ENCODE results near the gene PLCD1.
"Not testable (repeated sequence)": the region's sequence is repeated elsewhere in the genome, so short reads cannot be mapped to it uniquely, and the experiment has no call there.

PLCD1 gene

DNA sequence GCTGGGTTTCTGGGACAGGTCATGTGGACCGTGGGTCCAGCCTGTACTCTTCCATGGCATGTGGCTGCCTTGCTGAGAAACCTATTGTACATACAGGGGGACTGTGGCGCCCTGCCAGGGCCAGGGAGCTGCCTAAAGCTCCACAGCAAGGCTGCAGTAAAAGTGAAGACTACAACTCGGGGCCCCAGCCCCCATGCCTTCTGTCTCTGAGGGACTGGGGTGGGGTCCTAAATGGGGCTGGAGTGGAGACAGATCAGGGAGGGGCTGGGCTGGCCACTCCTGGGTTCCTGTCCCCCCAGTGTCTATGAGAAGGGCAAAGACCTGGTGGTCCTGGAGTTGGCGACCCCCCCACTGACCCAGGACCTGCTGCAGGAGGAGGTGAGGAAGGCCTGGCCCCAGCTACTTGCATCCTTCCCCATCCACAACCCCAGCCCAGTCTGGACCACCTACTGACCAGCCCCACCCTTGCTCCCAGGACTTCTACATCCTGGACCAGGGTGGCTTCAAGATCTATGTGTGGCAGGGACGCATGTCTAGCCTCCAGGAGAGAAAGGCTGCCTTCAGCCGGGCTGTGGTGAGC lies 31.6 kb downstream of the PLCD1 start:
- DNase-seq = no peak

DNA sequence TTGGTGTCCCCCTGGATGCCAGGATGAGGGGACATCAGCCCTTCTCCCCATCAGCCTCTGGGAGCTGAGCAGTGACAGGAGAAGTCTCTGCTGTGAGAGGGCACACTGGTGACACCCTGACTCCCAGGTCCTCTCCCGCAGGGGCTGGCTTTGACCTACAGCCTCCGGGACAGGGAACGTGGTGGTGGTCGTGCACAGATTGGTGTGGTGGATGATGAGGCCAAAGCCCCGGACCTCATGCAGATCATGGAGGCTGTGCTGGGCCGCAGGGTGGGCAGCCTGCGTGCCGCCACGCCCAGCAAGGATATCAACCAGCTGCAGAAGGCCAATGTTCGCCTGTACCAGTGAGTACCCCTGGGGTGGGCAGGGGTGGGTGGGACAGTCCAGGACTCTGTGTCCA lies 32.1 kb downstream of the PLCD1 start:
- DNase-seq = no peak

GRCh38 chr3:37996785-37997301 lies 32.6 kb downstream of the PLCD1 start:
- DNase-seq = no peak

DNA sequence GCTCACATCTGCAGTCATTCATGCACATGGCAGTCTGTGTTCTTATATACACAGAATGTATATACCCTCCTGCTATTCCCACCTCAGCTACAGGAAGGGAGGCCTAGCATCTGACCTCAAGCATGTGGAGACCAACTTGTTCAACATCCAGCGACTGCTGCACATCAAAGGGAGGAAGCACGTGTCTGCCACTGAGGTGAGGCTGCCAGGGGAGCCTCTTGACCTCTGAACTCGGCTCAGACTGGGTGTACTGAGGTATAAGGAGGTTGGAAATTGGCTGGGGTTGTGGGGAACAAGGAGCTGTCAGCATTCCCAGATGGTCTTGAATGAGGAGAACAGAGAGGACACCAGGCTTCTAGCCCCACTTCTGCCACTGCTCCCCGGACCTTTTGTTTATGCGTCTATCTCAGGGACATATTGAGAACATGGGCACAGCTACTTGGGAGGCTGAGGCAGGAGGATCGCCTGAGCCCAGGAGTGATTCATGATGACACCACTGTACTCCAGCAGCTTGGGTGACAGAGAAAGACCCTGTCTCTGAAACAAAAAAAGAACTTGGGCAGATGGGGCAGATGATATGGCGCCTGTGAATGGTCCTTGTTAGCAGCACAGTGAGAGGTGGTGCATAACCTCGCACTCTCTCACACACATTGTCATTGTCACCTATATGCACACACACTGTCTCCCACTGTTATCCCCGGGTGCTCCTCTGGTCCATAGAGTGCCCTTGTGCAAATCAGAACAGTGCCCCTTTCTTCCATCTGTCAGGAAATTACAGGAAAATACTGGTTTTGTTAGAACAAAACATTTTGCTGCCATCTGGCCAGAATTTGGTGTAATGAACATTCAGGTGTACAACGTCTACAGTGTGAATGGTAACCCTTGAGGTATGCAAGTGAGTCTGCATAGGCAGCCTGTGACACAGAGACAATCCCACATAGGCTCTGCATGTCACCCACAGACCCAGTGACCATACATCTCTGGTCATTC lies 33.5 kb downstream of the PLCD1 start:
- no peak for DNase-seq

- DNase-seq = no peak
Measured at GRCh38 chr3:37994639-37994972, 34.8 kb downstream of the PLCD1 start.

DNA sequence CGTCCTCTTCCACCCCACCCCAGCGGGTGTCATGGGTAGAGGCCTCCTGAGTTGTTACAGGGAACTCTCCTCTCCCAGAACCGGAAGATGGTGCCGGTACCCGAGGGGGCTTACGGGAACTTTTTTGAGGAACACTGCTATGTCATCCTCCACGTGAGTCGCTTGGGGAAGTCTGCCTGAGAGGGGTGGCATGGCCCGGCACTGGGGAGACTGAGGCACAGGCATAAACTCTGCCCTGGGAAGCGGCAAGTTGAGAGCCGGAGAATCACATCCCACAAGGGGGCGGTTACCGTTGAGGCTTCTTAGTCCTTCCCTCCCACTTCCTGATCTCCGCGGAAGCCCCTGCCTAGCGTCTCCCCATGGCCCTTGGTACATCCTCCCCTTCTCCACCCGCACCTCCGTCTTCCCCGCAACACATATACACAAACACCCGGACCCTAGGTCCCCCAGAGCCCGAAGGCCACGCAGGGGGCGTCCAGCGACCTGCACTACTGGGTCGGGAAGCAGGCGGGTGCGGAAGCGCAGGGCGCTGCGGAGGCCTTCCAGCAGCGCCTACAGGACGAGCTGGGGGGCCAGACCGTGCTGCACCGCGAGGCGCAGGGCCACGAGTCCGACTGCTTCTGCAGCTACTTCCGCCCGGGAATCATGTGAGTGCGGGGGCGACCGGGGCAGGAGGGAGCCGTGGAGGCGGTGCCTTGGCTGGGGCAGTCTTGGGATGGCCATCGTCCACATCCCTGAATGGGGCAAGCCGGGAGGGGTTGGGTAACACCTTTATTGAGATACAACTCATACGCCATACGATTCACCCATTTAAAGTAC lies 35.4 kb downstream of the PLCD1 start:
- DNase-seq = no peak

GRCh38 chr3:37993460-37993819 lies 36.0 kb downstream of the PLCD1 start:
- DNase-seq = no peak

DNA sequence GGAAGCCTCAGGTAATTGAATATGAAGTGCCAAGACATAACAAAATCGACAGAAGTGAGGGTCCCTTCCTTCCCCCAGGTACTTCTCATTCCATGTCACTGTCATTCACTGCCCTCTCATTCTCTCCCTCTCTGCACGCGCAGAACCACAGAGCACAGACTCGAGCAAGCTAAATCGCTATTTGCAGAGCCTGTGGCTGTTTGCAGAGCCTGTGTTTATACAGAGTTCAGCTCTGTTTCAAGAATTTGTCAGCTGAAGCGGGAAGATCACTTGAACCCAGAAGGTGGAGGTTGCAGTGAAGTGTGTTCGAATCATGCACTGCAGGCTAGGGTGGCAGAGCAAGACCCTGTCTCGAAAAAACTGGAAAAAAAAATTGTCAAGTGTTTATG lies 36.4 kb downstream of the PLCD1 start:
- DNase-seq = no peak

DNA sequence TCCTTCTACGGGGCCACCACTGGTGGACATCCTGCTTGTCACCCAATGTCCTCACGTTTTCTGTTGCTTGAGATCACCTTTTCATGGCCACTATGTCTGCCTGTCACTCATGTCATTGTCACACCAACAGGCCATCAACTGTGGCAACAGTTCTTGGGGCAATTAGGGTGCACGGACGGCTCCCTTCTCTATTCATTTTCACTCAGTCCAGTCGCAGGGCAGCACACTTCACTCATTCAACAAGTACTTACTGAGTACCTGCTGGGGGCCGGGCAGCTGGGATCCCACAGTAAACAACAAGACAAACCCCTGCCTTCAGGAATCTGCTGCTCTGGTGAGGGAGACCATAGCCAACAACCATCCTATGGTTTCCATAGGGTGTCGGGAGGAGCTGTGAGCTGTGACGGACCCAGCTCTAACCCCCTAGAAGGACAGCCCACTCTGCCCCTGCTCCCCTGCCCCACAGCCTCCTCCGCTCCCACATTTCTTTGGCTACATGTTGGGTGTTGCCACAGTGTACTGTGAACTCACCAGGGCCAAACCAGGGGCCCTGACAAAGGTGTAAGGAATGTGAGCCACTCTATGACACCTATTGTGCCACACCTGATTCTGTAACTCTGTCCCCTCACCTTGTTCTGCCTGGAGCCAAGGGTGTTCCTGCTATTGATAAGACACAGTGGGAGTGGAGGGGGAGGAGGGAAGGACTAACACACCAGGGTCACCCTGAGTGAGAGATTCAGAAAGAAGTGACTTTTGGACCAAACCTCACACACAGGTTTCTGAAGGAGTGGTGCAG lies 37.0 kb downstream of the PLCD1 start:
- DNase-seq = no peak

DNA sequence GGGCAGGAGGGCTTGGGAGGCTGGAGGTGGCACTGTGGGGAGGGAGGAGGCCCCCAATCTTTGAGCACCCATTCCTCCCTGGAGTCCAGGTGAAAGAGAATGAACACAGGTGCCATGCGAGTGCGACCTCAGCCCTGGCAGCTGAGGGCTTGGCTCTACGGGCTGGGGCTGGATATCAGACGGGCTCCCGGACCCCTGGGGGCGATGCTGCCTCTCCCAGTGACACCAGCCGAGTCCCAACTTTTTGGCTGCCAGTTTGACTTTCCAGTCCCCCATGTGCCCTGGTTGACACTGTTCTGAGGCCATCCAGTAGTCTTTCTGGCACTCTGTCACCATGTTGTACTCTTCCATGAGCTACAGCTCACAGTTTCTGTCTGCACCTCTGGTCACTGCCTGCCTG lies 37.6 kb downstream of the PLCD1 start:
- DNase-seq = no peak

DNA sequence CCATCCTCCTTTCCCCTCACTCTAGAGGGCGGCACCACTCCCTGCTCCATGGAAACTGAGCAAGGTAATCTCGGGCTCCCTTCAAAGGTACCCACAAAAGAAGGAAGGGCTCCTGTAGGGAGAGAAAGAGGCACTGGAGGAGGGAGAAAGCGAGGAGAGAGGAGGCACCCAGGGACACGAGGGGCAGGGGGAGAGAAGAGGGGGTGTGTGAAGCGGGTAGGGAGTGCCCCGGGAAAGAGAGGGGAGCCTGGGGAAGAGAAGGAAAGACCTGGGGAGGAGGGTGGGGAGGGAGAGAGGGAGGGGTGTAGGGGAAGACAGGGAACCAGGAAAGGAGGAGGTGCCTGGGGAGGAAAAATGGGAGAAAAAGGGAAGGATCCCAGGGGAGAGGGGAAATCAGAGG lies 38.3 kb downstream of the PLCD1 start:
- no peak for DNase-seq

- no peak for DNase-seq
Measured at GRCh38 chr3:37990527-37990926, 38.9 kb downstream of the PLCD1 start, which contains the start of gene VILL. Gene VILL (plus strand): TSS chr3:37990786. CDS start chr3:37993673, 2,887 bp downstream.

- DNase-seq = no peak
Measured at GRCh38 chr3:37989821-37990480, 39.5 kb downstream of the PLCD1 start.

- DNase-seq = no peak
Measured at GRCh38 chr3:37988931-37989525, 40.4 kb downstream of the PLCD1 start.

DNA sequence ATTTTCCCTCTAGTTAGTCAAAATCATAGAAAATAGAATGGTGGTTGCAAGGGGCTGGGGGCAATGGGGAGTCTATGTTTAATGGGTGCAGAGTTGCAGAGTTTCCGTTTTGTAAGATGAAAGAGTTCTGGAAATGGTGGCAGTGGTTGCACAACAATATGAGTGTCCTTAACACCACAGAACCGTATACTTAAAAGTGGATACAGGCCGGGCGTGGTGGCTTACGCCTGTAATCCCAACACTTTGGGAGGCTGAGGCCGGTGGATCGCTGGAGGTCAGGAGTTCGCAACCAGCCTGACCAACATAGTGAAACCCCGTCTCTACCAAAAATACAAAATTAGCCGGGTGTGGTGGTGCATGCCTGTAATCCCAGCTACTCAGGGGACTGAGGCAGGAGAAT lies 41.1 kb downstream of the PLCD1 start:
- DNase-seq = not testable (repeated sequence)

DNA sequence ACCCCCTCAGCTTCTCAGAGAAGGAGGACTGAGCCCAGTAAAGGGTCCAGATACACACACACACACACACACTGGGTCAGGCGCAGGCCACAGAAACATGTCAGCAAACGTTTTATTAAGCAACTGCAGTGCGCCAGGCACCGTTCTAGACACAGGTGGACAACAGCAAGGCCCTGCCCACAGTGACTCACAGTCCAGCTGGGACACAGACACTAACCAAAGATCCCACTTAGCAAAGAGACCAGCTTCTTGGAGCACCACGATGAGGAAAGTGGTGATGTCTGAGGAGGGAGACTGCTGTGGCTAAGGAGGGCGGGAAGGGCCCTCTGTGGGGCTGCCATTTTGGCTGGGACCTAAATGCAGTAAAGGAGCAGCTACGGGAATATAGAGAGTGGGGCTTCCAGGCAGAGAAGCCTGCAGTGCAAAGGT lies 41.7 kb downstream of the PLCD1 start:
- no peak for DNase-seq

- no peak for DNase-seq
Measured at GRCh38 chr3:37987315-37987697, 42.1 kb downstream of the PLCD1 start.

DNA sequence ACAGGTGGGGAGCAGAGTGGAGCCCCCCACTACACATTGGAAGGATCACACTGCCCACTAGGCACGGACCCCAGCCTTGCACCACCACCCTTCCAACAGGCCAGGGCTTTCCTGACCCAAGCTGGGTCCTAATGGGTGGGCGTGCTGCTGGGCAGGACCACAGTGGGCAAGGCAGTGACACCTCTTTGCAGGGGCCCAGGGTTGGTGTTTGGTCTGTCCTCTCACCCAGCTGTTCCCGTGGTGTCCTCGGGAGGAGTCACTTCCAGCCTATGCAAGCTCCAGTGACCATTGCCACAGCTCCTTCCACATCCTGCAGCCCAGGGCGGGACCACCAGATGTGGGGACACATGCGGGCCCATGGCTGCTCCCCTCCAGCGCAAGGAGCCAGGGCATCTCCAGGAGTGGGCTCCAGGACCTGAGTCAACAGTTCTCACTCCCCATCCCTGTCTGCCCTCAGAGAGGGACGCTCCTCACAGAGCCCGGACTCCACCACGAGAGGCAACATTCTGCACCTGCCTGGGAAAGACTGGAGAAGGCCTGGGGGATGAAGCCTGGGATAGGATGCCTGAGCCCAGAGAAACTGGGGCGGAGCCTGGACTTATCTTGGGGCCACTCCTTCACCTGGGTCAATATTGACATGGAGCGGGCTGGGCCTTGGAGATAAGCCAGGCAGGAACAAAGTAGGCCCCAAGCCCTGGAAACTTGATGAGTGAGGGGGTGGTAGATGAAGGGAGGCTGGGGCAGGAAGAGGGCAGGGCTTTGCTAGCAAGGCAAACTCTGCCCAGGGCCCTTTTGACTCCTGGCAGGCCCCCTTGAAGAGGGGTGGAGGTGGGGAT lies 42.7 kb downstream of the PLCD1 start:
- DNase-seq = no peak

DNA sequence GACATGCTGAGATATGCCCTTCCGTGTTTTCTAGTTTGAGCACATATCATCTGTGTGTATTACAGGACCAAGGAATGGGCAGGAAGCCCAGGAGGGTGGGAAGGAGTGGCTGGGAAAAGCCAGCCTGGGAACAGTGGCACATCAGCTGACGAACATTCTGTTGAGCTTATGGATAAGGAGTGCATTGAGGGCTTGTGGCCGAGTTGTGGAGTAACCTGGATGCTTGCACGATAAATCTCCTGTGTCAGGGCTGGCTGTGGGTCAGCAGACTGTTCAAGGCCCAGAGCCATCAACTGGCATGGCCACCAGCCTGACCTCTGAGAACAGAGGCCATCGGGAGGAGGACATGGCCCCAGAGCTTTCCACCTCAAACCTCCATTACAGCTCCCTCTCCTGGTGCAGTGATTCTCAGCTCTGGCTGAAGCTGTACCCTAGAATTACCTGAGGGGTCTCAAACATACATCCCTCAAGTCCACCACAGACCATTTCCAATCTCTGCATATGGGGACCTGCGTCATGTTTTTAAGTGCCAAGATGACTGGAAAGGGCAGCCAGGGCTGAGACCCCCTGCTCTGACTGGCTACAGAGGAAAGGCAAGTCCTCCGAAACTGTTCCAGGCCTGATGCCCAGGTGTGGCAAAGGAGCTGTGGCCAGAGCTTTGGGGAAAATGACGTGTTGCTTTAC lies 43.7 kb downstream of the PLCD1 start:
- no peak for DNase-seq

DNA sequence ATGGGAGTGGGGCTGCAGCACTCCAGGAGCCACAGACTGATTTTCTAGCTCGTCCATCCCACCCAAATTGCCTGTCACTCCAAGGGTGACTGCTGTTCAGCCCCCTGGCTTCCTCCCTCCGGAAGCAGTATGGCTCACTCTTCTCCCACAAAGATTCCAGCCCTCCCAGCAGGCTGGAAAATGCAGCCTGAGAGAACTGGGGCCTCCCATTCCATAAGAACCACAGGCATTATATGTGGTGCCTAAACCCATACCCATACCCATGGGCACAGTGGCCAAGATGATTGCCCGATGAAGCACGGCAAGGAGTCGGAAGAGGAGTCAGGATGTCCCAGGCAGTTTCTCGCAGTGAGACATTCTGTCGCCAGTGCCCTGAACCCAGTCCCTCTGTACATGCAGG lies 44.8 kb downstream of the PLCD1 start:
- no peak for DNase-seq
